MM.1S (cell line): ENCODE data around the gene STX1A.

Source experiments
- CTCF ChIP-seq: fragments of 300-600 bp; sonication (generic); IDR thresholded peaks from 2 replicates; pipeline ENCODE4 v1.5.1; 2016; ENCODE audit warnings: antibody characterized with exemption, low read length, mixed read lengths
- EZH2phosphoT487 ChIP-seq: fragments of 300-600 bp; sonication (generic); IDR thresholded peaks from 2 replicates; pipeline ENCODE4 v1.6.1; 2018; ENCODE audit warnings: antibody characterized with exemption, low read length

DNA sequence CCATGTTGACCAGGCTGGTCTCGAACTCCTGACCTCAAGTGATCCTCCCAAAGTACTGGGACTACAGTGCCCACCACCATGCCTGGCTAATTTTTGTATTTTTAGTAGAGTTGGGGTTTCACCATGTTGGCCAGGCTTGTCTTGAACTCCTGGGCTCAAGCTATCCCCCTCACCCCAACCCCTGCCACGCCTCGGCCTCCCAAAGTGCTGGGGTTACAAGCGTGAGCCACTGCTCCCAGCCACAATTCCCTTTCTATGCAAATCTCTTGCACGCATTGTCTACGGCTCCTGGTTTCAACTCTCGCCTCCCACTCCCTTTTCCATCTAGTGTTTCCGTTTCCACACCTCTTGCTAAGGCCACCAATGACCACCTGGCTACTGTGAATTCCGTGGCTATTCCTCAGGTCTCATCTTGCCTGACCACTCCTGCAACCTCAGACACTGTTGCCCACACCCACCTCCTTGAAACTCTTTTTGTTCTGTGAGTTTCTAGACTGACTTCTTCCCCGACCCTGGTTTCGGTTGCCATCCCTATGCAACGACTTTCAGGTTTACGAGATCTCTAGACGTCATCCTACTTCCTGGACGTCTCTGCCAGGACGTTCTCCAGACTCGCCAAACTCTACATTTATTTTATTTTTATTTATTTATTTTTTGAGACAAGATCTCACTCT lies 47.2 kb upstream of the STX1A start:
- TF ChIP-seq CTCF (no peak), EZH2phosphoT487 (no peak)
